ENCODE results near the gene HM13.

HM13 gene

GRCh38 chr20:31536575-31536974, 22.3 kb downstream of the HM13 start:
- Histone ChIP-seq H3K9me2 (replicated peaks; ENCODE audit: control insufficient read depth, low read length) (no peaks in the 10 kb centered on the region), H3K27me3 (ENCODE audit: control insufficient read depth, low read length) (no peaks in the 10 kb centered on the region), H3K4me1 (ENCODE audit: control insufficient read depth, low read length) (no peaks in the 10 kb centered on the region), H3K79me2 (ENCODE audit: control insufficient read depth, low read length) (peaks cover 10% of the 10 kb centered on the region), H3K36me3 (ENCODE audit: control insufficient read depth, low read length) (peaks cover 77% of the 10 kb centered on the region), H3K4me2 (ENCODE audit: low read length) (no peak overlapping the region), H4K20me1 (ENCODE audit: control insufficient read depth, insufficient read depth, low read depth, low read length) (no peaks in the 10 kb centered on the region), H3K4me3 (ENCODE audit: low read length) (no peak overlapping the region), H3F3A (ENCODE audit: control insufficient read depth, insufficient read depth) (no peaks in the 10 kb centered on the region), H3K27ac (ENCODE audit: low read depth, low read length) (no peak overlapping the region), H3K9me3 (ENCODE audit: control insufficient read depth, insufficient read depth, low read length) (no peaks in the 10 kb centered on the region)
- TF ChIP-seq EZH2phosphoT487 (IDR thresholded peaks at IDR 0.05; ENCODE audit: borderline replicate concordance, low read length) (no peak), CTCF (IDR thresholded peaks at IDR 0.05; ENCODE audit: low read depth, low read length, poor library complexity, severe bottlenecking) (no peak)

GRCh38 chr20:31537116-31537871, 23.1 kb downstream of the HM13 start:
- H3K4me2 ChIP-seq (ENCODE audit: low read length), result no peak overlapping the region

DNA sequence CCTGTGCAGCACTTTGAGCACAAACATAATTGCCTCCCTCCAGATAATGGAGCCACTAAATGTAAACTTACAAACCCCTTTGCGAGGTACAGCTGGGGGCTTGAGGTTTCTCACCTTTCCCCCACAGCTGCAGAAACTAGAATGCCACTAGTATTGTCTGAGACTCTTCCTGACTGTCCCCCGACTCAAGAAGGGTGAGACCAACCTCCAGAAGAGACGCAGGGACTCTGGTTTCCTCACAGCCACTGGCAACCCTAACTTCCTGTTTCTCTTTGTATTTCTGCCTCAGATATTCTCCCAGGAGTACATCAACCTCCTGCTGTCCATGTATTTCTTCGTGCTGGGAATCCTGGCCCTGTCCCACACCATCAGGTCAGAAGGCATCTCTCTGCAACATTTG, 23.6 kb downstream of the HM13 start:
- Histone ChIP-seq H3K4me1 (ENCODE audit: control insufficient read depth, low read length) (no peaks in the 10 kb centered on the region), H3K4me3 (ENCODE audit: low read length) (no peak overlapping the region), H3K36me3 (ENCODE audit: control insufficient read depth, low read length) (peaks cover 74% of the 10 kb centered on the region), H3K9me2 (replicated peaks; ENCODE audit: control insufficient read depth, low read length) (no peaks in the 10 kb centered on the region), H3F3A (ENCODE audit: control insufficient read depth, insufficient read depth) (no peaks in the 10 kb centered on the region), H3K27me3 (ENCODE audit: control insufficient read depth, low read length) (no peaks in the 10 kb centered on the region), H3K79me2 (ENCODE audit: control insufficient read depth, low read length) (peaks cover under 1% of the 10 kb centered on the region), H3K9me3 (ENCODE audit: control insufficient read depth, insufficient read depth, low read length) (no peaks in the 10 kb centered on the region), H3K4me2 (ENCODE audit: low read length) (no peak overlapping the region), H3K27ac (ENCODE audit: low read depth, low read length) (no peak overlapping the region), H4K20me1 (ENCODE audit: control insufficient read depth, insufficient read depth, low read depth, low read length) (no peaks in the 10 kb centered on the region)
- no peak for TF ChIP-seq CTCF (IDR thresholded peaks at IDR 0.05; ENCODE audit: low read depth, low read length, poor library complexity, severe bottlenecking)

More at GRCh38 chr20:31537116-31537871, 23.1 kb downstream of the HM13 start:
- peaks cover 6% of the 10 kb centered on the region for H3K79me2 ChIP-seq (ENCODE audit: control insufficient read depth, low read length)
- H3K27me3 ChIP-seq (ENCODE audit: control insufficient read depth, low read length), result no peaks in the 10 kb centered on the region
- no peaks in the 10 kb centered on the region for H3K9me3 ChIP-seq (ENCODE audit: control insufficient read depth, insufficient read depth, low read length)
- H3F3A ChIP-seq (ENCODE audit: control insufficient read depth, insufficient read depth), result no peaks in the 10 kb centered on the region
- no peaks in the 10 kb centered on the region for H3K4me1 ChIP-seq (ENCODE audit: control insufficient read depth, low read length)
- no peaks in the 10 kb centered on the region for H4K20me1 ChIP-seq (ENCODE audit: control insufficient read depth, insufficient read depth, low read depth, low read length)
- H3K9me2 ChIP-seq (replicated peaks; ENCODE audit: control insufficient read depth, low read length), result no peaks in the 10 kb centered on the region
- H3K36me3 ChIP-seq (ENCODE audit: control insufficient read depth, low read length), result peaks cover 76% of the 10 kb centered on the region
- TF ChIP-seq CTCF (IDR thresholded peaks at IDR 0.05; ENCODE audit: low read depth, low read length, poor library complexity, severe bottlenecking) (no peak), EZH2phosphoT487 (IDR thresholded peaks at IDR 0.05; ENCODE audit: borderline replicate concordance, low read length) (no peak)
- no peak overlapping the region for H3K27ac ChIP-seq (ENCODE audit: low read depth, low read length)
- no peak overlapping the region for H3K4me3 ChIP-seq (ENCODE audit: low read length)
